ENCODE measurements around the gene SDC3.

SDC3 gene

GRCh38 chr1:30891227-30891552, 17.4 kb downstream of the SDC3 start:
- in situ Hi-C loops (cut with MboI; ENCODE audit: low sequenced_read_pairs): no loop called here

GRCh38 chr1:30890502-30891226, 17.9 kb downstream of the SDC3 start:
- in situ Hi-C loops (cut with MboI; ENCODE audit: low sequenced_read_pairs): no loop called here

GRCh38 chr1:30889511-30889910, 19.0 kb downstream of the SDC3 start:
- in situ Hi-C loops (cut with MboI; ENCODE audit: low sequenced_read_pairs): no loop called here

- in situ Hi-C loops (cut with MboI; ENCODE audit: low sequenced_read_pairs): no loop called here
These were observed 19.6 kb downstream of the SDC3 start for GRCh38 chr1:30888975-30889374.

- in situ Hi-C loops (cut with MboI; ENCODE audit: low sequenced_read_pairs): no loop called here
These were observed 20.2 kb downstream of the SDC3 start for GRCh38 chr1:30888391-30888790.

GRCh38 chr1:30887485-30888315, 20.9 kb downstream of the SDC3 start:
- in situ Hi-C loops (cut with MboI; ENCODE audit: low sequenced_read_pairs): no loop called here

- in situ Hi-C loops (cut with MboI; ENCODE audit: low sequenced_read_pairs): no loop called here
These were observed 21.7 kb downstream of the SDC3 start for GRCh38 chr1:30886710-30887428.

- in situ Hi-C loops (cut with MboI; ENCODE audit: low sequenced_read_pairs): no loop called here
These were observed 22.7 kb downstream of the SDC3 start for GRCh38 chr1:30885570-30886522.

GRCh38 chr1:30884723-30885122, 23.8 kb downstream of the SDC3 start:
- in situ Hi-C loops (cut with MboI; ENCODE audit: low sequenced_read_pairs): no loop called here

GRCh38 chr1:30883389-30884172, 25.0 kb downstream of the SDC3 start:
- in situ Hi-C loops (cut with MboI; ENCODE audit: low sequenced_read_pairs): no loop called here

- in situ Hi-C loops (cut with MboI; ENCODE audit: low sequenced_read_pairs): no loop called here
These were observed 25.7 kb downstream of the SDC3 start for GRCh38 chr1:30882678-30883388.

- in situ Hi-C loops (cut with MboI; ENCODE audit: low sequenced_read_pairs): no loop called here
These were observed 27.0 kb downstream of the SDC3 start for GRCh38 chr1:30881319-30882181.

- in situ Hi-C loops (cut with MboI; ENCODE audit: low sequenced_read_pairs): no loop called here
These were observed 27.8 kb downstream of the SDC3 start for GRCh38 chr1:30880678-30881318.

GRCh38 chr1:30879940-30880677, 28.4 kb downstream of the SDC3 start:
- in situ Hi-C loops (cut with MboI; ENCODE audit: low sequenced_read_pairs): no loop called here

- in situ Hi-C loops (cut with MboI; ENCODE audit: low sequenced_read_pairs): no loop called here
These were observed 29.3 kb downstream of the SDC3 start for GRCh38 chr1:30879126-30879786.

- in situ Hi-C loops (cut with MboI; ENCODE audit: low sequenced_read_pairs): no loop called here
These were observed 30.0 kb downstream of the SDC3 start for GRCh38 chr1:30878559-30878958.

GRCh38 chr1:30878016-30878415, 30.5 kb downstream of the SDC3 start:
- in situ Hi-C loops (cut with MboI; ENCODE audit: low sequenced_read_pairs): no loop called here

Data from HL-60/S4 (cell line).